Hepatocyte (in vitro differentiated cells): ENCODE results near the gene BIVM.

Experiments
- EZH2 ChIP-seq: fragments of 200-600 bp; sonication (generic); IDR thresholded peaks from 2 replicates; pipeline ENCODE4 v1.6.1; 2016; ENCODE audit warnings: antibody characterized with exemption, mild to moderate bottlenecking, borderline replicate concordance
- EZH2phosphoT487 ChIP-seq: fragments of 200-600 bp; sonication (generic); IDR thresholded peaks from one replicate; pipeline ENCODE4 v1.6.1; 2018; ENCODE audit warnings: antibody characterized with exemption, mild to moderate bottlenecking, low read depth, moderate library complexity; ENCODE audit not compliant: unreplicated experiment, severe bottlenecking
- TF ChIP-seq, protein P1 (sequence below): fragments of 200-600 bp; sonication (generic); IDR thresholded peaks from 2 replicates; pipeline ENCODE4 v1.5.1; 2016; ENCODE audit warnings: antibody characterized with exemption, mild to moderate bottlenecking; ENCODE audit not compliant: poor library complexity

DNA sequence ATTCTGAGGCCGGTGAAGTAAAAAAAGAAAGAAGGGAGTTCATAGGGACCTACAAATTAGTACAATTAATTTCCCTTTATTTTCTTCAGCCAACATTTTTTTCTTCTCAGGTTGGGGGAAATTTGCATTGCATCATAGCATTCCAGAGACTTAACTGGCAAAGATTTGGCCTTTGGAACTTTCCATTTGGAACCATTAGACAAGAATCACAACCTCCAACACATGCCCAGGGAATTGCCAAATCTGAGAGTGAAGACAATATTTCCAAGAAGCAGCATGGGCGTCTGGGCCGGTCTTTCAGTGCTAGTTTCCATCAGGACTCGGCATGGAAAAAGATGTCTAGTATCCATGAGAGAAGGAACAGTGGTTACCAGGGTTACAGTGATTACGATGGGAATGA, 40.5 kb downstream of the BIVM start:
- TF ChIP-seq, protein P1, sequence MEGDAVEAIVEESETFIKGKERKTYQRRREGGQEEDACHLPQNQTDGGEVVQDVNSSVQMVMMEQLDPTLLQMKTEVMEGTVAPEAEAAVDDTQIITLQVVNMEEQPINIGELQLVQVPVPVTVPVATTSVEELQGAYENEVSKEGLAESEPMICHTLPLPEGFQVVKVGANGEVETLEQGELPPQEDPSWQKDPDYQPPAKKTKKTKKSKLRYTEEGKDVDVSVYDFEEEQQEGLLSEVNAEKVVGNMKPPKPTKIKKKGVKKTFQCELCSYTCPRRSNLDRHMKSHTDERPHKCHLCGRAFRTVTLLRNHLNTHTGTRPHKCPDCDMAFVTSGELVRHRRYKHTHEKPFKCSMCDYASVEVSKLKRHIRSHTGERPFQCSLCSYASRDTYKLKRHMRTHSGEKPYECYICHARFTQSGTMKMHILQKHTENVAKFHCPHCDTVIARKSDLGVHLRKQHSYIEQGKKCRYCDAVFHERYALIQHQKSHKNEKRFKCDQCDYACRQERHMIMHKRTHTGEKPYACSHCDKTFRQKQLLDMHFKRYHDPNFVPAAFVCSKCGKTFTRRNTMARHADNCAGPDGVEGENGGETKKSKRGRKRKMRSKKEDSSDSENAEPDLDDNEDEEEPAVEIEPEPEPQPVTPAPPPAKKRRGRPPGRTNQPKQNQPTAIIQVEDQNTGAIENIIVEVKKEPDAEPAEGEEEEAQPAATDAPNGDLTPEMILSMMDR, result no peak
- TF ChIP-seq EZH2phosphoT487 (no peak), EZH2 (no peak)
